Lower lobe of right lung (tissue), 2 donors: ENCODE data around the gene RBFOX2. TPM values are rescaled to one million over a fixed set of nuclear protein-coding genes. Genes with fewer than 3 reads are reported as not detected.
"Not testable (repeated sequence)": the region's sequence is repeated elsewhere in the genome, so short reads cannot be mapped to it uniquely, and the experiment has no call there.

Experiments used
- ATAC-seq, 2 donors: fragments of 200-7000 bp; cut with Tn5 transposase; one replicate each; pipeline ENCODE4 v1.9.1; 2020 to 2022; ENCODE audit warnings: mild to moderate bottlenecking in 2 of 2, moderate library complexity in 2 of 2
- DNase-seq: peaks from one replicate; pipeline ENCODE4 v3.0.0-alpha.2; 2020
- H3K27ac ChIP-seq: fragments of 200-600 bp; one replicate; pipeline ENCODE4 v1.8.0; 2022
- H3K27me3 ChIP-seq: fragments of 200-600 bp; one replicate; pipeline ENCODE4 v1.8.0; 2022; ENCODE audit warnings: low read depth
- H3K36me3 ChIP-seq: fragments of 200-600 bp; one replicate; pipeline ENCODE4 v1.8.0; 2022; ENCODE audit warnings: mild to moderate bottlenecking
- H3K4me1 ChIP-seq: fragments of 200-600 bp; one replicate; pipeline ENCODE4 v1.8.0; 2022
- H3K4me3 ChIP-seq: fragments of 200-600 bp; one replicate; pipeline ENCODE4 v1.8.0; 2022; ENCODE audit warnings: mild to moderate bottlenecking
- H3K9me3 ChIP-seq: fragments of 200-600 bp; one replicate; pipeline ENCODE4 v1.8.0; 2022
- intact Hi-C: fragments of 100-400 bp; cut with DNase I; formaldehyde crosslinking; loops from one replicate; pipeline ENCODE4 v1.11.0; 2022
- total RNA-seq: library from RNA; stranded (reverse); fragmentation: NEBNext Ultra II Directional; extraction: Animal tissue kit (Norgen Biotek cat#: 25700); gene quantifications from one replicate; pipeline ENCODE4 v1.2.1, GENCODE V29; 2021
- TF ChIP-seq, protein P1 (sequence below): fragments of 200-600 bp; IDR thresholded peaks from one replicate; pipeline ENCODE4 v1.8.0; 2022; ENCODE audit warnings: antibody characterized with exemption, mild to moderate bottlenecking
- donor health status: DM: no; HTN: yes; CAD: no; lungs with severe emphysema.

RBFOX2 gene
- total RNA-seq, 1 donor from 2014 or later: 50.1 TPM

DNA sequence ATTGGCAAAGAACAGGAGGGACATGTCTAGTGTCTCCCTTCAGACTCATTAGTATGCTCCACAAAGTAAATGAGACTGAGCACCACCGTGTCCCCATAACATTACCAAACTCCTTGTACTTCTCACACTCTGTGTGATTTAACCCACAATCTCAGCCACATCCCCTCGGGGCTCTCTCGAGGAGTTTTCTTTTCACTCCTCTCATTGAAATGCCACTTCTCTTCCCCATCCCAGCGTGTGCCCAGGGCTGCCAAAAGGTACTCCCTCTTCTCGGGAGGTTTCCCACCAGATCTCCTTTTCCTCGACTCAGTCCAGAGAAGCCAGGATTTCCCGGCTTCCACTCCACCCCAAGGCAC, 1.1 kb downstream of the RBFOX2 start:
- H3K36me3 ChIP-seq: no peaks in the 10 kb centered on the region
- TF ChIP-seq, protein P1, sequence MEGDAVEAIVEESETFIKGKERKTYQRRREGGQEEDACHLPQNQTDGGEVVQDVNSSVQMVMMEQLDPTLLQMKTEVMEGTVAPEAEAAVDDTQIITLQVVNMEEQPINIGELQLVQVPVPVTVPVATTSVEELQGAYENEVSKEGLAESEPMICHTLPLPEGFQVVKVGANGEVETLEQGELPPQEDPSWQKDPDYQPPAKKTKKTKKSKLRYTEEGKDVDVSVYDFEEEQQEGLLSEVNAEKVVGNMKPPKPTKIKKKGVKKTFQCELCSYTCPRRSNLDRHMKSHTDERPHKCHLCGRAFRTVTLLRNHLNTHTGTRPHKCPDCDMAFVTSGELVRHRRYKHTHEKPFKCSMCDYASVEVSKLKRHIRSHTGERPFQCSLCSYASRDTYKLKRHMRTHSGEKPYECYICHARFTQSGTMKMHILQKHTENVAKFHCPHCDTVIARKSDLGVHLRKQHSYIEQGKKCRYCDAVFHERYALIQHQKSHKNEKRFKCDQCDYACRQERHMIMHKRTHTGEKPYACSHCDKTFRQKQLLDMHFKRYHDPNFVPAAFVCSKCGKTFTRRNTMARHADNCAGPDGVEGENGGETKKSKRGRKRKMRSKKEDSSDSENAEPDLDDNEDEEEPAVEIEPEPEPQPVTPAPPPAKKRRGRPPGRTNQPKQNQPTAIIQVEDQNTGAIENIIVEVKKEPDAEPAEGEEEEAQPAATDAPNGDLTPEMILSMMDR: no peak
- H3K27me3 ChIP-seq: no peaks in the 10 kb centered on the region
- DNase-seq (no peak), ATAC-seq (no peak)
- H3K4me1 ChIP-seq: peaks cover 29% of the 10 kb centered on the region
- H3K4me3 ChIP-seq: peak overlapping the region; percentile 71
- intact Hi-C loops: no loop called here
- peak overlapping the region; percentile 74 for H3K27ac ChIP-seq
- no peaks in the 10 kb centered on the region for H3K9me3 ChIP-seq

DNA sequence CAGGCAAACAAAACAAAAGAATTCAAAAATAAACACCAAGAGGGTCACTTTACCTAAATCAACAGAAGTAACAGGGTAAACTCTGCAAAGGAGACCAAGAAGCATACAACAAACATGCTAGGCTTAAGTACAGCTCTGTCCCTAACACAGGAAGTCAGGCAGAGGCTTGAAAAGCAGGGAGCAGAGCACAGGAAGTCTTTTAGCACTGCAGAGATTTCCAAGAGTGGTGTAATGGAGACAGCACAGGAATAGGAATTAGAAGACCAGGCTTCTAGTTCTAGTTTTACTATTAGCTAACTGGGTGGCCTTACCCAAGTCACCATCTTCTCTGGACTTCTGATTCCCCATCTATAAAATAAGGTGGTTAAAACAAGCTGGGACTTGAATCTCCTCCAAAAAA, 1.9 kb downstream of the RBFOX2 start:
- TF ChIP-seq, protein P1: no peak
- H3K9me3 ChIP-seq: no peaks in the 10 kb centered on the region
- H3K27me3 ChIP-seq: no peaks in the 10 kb centered on the region
- ATAC-seq (no peak), DNase-seq (no peak)
- intact Hi-C loops: no loop called here
- H3K4me3 ChIP-seq: peak overlapping the region; percentile 71
- peak overlapping the region; percentile 74 for H3K27ac ChIP-seq
- peaks cover 37% of the 10 kb centered on the region for H3K4me1 ChIP-seq
- no peaks in the 10 kb centered on the region for H3K36me3 ChIP-seq

DNA sequence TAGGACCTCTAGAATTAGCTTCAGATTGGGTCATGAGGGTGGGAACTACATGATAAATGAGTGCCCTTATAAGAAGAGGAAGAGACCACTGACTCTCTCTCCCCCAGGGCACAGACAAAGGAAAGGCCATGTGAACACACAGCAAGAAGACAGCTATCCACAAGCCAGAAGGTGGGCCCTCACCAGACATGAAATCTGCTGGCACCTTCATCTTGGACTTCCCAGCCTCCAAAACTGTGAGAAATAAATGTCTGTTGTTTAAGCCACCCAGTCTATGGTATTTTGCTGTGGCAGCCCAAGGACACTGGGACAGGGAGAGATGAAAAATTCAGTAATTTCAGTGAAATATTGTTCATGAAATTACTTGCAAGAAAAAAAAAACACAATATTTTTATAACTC, 5.9 kb downstream of the RBFOX2 start:
- Histone ChIP-seq H3K9me3 (no peaks in the 10 kb centered on the region), H3K27ac (peak overlapping the region; percentile 59), H3K27me3 (no peaks in the 10 kb centered on the region), H3K4me1 (peaks cover 41% of the 10 kb centered on the region), H3K4me3 (no peak overlapping the region), H3K36me3 (no peaks in the 10 kb centered on the region)
- intact Hi-C loops: no loop called here
- no peak for DNase-seq
- TF ChIP-seq, protein P1: no peak
- no peak for ATAC-seq

DNA sequence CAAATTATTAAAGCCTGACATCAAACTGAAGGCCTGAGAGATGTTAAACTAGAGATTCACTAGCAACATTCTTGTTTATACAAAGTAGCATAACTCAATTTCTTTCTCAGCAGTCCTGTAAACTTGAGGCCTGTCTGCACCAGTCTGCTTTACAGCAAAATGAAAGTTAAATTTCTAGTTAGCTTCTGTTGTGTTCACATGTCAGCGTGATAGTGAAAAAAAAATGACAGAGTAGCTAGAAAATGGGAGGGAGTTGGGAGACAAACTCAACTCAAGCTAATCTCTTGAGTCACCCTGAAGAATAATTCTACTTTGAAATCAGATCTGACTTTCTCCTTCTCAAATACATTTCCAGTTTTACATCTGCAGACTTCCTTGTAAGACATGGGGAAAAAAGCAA, 6.5 kb downstream of the RBFOX2 start:
- Histone ChIP-seq H3K9me3 (no peaks in the 10 kb centered on the region), H3K36me3 (no peaks in the 10 kb centered on the region), H3K27me3 (no peaks in the 10 kb centered on the region), H3K4me1 (peaks cover 46% of the 10 kb centered on the region), H3K4me3 (no peak overlapping the region), H3K27ac (peak overlapping the region; percentile 59)
- no peak for ATAC-seq
- intact Hi-C loops: no loop called here
- TF ChIP-seq, protein P1: no peak
- no peak for DNase-seq

DNA sequence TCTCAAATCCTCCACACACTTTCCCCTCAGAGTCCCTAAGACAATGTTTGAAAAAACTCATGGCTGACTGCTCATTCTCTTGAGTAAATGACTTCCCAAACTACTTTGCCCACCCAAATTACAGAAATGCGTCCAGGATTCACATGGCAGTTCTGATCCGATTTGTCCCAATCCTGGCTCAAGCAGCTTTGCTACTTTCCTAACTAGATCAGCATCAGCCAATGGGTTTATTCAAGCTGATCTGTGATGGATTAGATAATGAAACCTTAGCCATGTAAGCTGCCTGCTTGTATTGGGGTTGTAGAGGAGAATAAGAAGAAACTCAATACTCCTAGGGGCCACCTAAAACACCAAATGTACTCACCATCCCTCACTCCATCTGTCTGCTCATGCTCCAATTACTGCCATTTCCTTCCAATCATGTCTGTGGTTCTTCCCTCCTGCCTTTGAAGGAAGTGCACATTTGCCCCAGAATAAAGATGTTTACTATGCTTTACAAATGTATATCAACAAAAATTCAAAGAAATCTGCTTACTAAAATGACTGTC, 6.9 kb downstream of the RBFOX2 start:
- H3K27ac ChIP-seq: peak overlapping the region; percentile 59
- intact Hi-C loops: no loop called here
- TF ChIP-seq, protein P1: no peak
- ATAC-seq (no peak), DNase-seq (no peak)
- no peaks in the 10 kb centered on the region for H3K36me3 ChIP-seq
- H3K9me3 ChIP-seq: no peaks in the 10 kb centered on the region
- H3K27me3 ChIP-seq: no peaks in the 10 kb centered on the region
- no peak overlapping the region for H3K4me3 ChIP-seq
- H3K4me1 ChIP-seq: peaks cover 46% of the 10 kb centered on the region

DNA sequence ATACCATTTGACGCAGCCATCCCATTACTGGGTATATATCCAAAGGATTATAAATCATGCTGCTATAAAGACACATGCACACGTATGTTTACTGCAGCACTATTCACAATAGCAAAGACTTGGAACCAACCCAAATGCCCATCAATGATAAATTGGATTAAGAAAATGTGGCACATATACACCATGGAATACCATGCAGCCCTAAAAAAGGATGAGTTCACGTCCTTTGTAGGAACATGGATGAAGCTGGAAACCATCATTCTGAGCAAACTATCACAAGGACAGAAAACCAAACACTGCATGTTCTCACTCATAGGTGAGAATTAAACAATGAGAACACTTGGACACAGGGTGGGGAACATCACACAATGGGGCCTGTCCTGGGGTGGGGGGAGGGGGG, 7.8 kb downstream of the RBFOX2 start:
- H3K9me3 ChIP-seq, H3K27ac ChIP-seq, ATAC-seq, intact Hi-C loops, H3K36me3 ChIP-seq, H3K4me3 ChIP-seq, DNase-seq, H3K27me3 ChIP-seq: not testable (repeated sequence)
- peaks cover 44% of the 10 kb centered on the region for H3K4me1 ChIP-seq
